Smooth muscle cell (in vitro differentiated cells): ENCODE results near the gene CSTF1. TPM values are rescaled to one million over a fixed set of nuclear protein-coding genes. Genes with fewer than 3 reads are reported as not detected.
A peak's percentile ranks its signal among the peaks of the same experiment; 100 is the strongest.

Experiments used
- DNase-seq: peaks from one replicate; lab custom pipeline; 2025; ENCODE audit not compliant: unreplicated experiment; lab: John Stamatoyannopoulos, UW
- H2AFZ ChIP-seq: fragments of 200-600 bp; sonication (generic); 2 replicates; pipeline ENCODE4 v1.6.0; 2016; ENCODE audit warnings: antibody characterized with exemption, low read depth, mild to moderate bottlenecking
- H3F3A ChIP-seq: fragments of 200-600 bp; sonication (generic); 2 replicates; pipeline ENCODE4 v1.6.0; 2017; ENCODE audit warnings: antibody characterized with exemption, low read depth
- H3K27ac ChIP-seq: fragments of 200-600 bp; sonication (generic); 2 replicates; pipeline ENCODE4 v1.5.1; 2016; ENCODE audit warnings: low read depth, mild to moderate bottlenecking
- H3K27me3 ChIP-seq: fragments of 200-600 bp; sonication (generic); 2 replicates; pipeline ENCODE4 v1.6.1; 2016; ENCODE audit warnings: low read depth, mild to moderate bottlenecking
- H3K36me3 ChIP-seq: fragments of 200-600 bp; sonication (generic); 2 replicates; pipeline ENCODE4 v1.5.1; 2016; ENCODE audit warnings: low read depth
- H3K4me1 ChIP-seq: fragments of 200-600 bp; sonication (generic); 2 replicates; pipeline ENCODE4 v1.5.1; 2016; ENCODE audit warnings: low read depth
- H3K4me2 ChIP-seq: fragments of 200-600 bp; sonication (generic); 2 replicates; pipeline ENCODE4 v1.6.0; 2016; ENCODE audit warnings: mild to moderate bottlenecking
- H3K4me3 ChIP-seq: fragments of 200-600 bp; sonication (generic); 2 replicates; pipeline ENCODE4 v1.5.1; 2016; ENCODE audit warnings: mild to moderate bottlenecking
- H3K79me2 ChIP-seq: fragments of 200-600 bp; sonication (generic); 2 replicates; pipeline ENCODE4 v1.6.0; 2016; ENCODE audit warnings: low read depth, mild to moderate bottlenecking
- H3K9ac ChIP-seq: fragments of 200-600 bp; sonication (generic); 2 replicates; pipeline ENCODE4 v1.6.0; 2016; ENCODE audit warnings: low read depth
- H3K9me3 ChIP-seq: fragments of 200-600 bp; sonication (generic); replicated peaks from 2 replicates; pipeline ENCODE4 v1.5.1; 2016; ENCODE audit warnings: low read depth
- H4K20me1 ChIP-seq: fragments of 200-600 bp; sonication (generic); 2 replicates; pipeline ENCODE4 v1.6.0; 2016; ENCODE audit warnings: low read depth
- CTCF ChIP-seq: fragments of 200-600 bp; sonication (generic); IDR thresholded peaks from 2 replicates; pipeline ENCODE4 v1.5.1; 2017; ENCODE audit warnings: borderline replicate concordance, mild to moderate bottlenecking, antibody characterized with exemption; ENCODE audit not compliant: insufficient read depth, poor library complexity, severe bottlenecking
- WGBS: methylation state at CpG from one replicate; pipeline ENCODE4 v1.1.7; 2016; ENCODE audit warnings: low lambda C conversion rate; 5-methylcytosine and 5-hydroxymethylcytosine counted together
- polyA plus RNA-seq: library from polyadenylated mRNA; unstranded; fragments of >200 nt; fragmentation: Nextera tagmentation; extraction: Ambion mirVana; gene quantifications from 2 replicates; pipeline ENCODE4 v1.2.1, GENCODE V29; 2016
- total RNA-seq: library from RNA; depleted of rRNA; stranded (reverse); fragments of >200 nt; gene quantifications from 2 replicates; pipeline ENCODE4 v1.2.3, GENCODE V29; 2014

The CSTF1 gene
- total and polyA plus RNA-seq, 2 experiments from 2014 or later = 27.8 to 38.5 TPM

GRCh38 chr20:56439771-56440291 is 47.4 kb downstream of the CSTF1 start:
- Histone ChIP-seq H3K9ac (no peak overlapping the region), H3K27ac (peak overlapping the region; percentile 88), H3K27me3 (no peaks in the 10 kb centered on the region), H3F3A (peaks cover 23% of the 10 kb centered on the region), H4K20me1 (no peaks in the 10 kb centered on the region), H3K79me2 (no peaks in the 10 kb centered on the region), H2AFZ (peak overlapping the region; percentile 42), H3K4me3 (no peak overlapping the region), H3K36me3 (no peaks in the 10 kb centered on the region), H3K9me3 (no peaks in the 10 kb centered on the region), H3K4me1 (peaks cover 7% of the 10 kb centered on the region), H3K4me2 (peak overlapping the region; percentile 60)
- no peak for TF ChIP-seq CTCF
- WGBS = 7% methylated on average over 5 of the region's 5 CpGs
- DNase-seq = no peak

GRCh38 chr20:56440346-56441007 is 48.0 kb downstream of the CSTF1 start:
- Histone ChIP-seq H4K20me1 (no peaks in the 10 kb centered on the region), H3K27me3 (no peaks in the 10 kb centered on the region), H3K9ac (no peak overlapping the region), H3K9me3 (no peaks in the 10 kb centered on the region), H3K4me2 (peak overlapping the region; percentile 51), H3K27ac (peak overlapping the region; percentile 88), H3K4me3 (no peak overlapping the region), H3F3A (peaks cover 23% of the 10 kb centered on the region), H2AFZ (peak overlapping the region; percentile 42), H3K79me2 (no peaks in the 10 kb centered on the region), H3K36me3 (no peaks in the 10 kb centered on the region), H3K4me1 (peaks cover 7% of the 10 kb centered on the region)
- TF ChIP-seq CTCF = no peak
- WGBS = 95% methylated on average over 4 of the region's 4 CpGs
- no peak for DNase-seq

GRCh38 chr20:56442389-56443365 is 50.2 kb downstream of the CSTF1 start:
- Histone ChIP-seq H3K36me3 (no peaks in the 10 kb centered on the region), H2AFZ (no peak overlapping the region), H4K20me1 (no peaks in the 10 kb centered on the region), H3F3A (peaks cover 23% of the 10 kb centered on the region), H3K79me2 (no peaks in the 10 kb centered on the region), H3K9me3 (no peaks in the 10 kb centered on the region), H3K27ac (no peak overlapping the region), H3K4me1 (peaks cover 7% of the 10 kb centered on the region), H3K4me3 (no peak overlapping the region), H3K27me3 (no peaks in the 10 kb centered on the region), H3K4me2 (no peak overlapping the region), H3K9ac (no peak overlapping the region)
- TF ChIP-seq CTCF = no peak
- no peak for DNase-seq
- 91% methylated on average over 17 of the region's 17 CpGs for WGBS
